GM19328 (cell line): ENCODE results near the gene ZNF35.
"Not testable (repeated sequence)": the region's sequence is repeated elsewhere in the genome, so short reads cannot be mapped to it uniquely, and the experiment has no call there.

Experiments used
- ATAC-seq: cut with Tn5 transposase; IDR thresholded peaks from one replicate; pipeline ENCODE4 v1.9.1; 2021; ENCODE audit warnings: mild to moderate bottlenecking, moderate library complexity; ENCODE audit not compliant: unreplicated experiment

Gene ZNF35

DNA sequence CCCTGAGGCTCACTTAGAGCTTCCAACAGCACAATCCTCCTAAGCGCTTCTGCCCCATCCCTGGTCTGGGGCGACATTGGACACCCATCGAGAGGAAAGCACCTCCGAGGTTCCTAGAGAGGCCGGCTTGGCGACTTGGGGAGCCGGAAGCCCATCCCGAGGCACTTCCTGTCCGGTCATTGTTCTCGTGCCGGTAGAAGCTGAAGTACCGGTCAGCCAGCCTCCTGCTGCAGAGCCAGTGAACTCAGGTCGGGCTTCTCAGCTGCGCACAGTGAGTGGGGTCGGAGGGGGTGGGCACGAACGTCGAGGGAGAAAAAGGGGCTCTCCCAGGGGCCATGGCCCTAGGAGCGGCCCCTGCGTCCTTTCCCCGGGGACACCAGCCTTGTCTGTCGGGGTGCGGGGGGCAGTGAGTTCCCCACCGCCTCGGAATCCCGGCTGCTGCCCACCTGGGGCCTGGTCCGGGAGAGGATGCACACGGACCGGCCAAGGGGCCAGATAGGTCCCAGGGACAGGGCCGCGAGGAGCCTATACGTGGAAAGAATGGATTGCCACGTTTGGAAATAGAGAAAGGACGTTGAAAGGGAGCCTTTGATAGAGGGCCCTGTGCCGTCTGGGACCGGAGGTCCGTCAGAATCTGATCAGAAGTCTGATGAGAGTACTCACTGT lies at the start of gene ZNF35:
Gene ZNF35 (plus strand): TSS at position 169 of the 666 bp plus-strand sequence. CDS start 2,336 bp downstream, outside the sequence.
- peak; percentile 95 for ATAC-seq

DNA sequence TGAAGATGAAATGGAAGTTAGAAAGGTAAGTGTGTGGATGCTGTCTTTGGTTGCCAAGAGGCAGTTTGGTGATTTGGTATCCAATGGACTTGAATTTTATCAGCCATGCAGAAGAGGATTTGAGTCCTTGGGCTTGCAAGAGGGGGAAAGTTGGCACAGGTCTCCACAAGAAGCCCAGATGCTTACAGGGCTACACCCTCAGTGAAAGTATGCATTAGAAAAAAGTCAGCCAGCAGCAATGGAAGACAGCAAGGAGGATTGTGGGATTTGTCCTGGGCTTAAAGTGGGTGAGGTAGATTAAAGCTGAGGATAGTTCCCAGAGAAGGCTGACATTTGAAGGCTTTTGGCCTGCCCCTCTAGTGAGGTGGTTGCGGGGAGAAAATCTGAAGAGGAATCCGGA lies 46.8 kb upstream of the ZNF35 start:
- ATAC-seq = no peak

- no peak for ATAC-seq
Observed at GRCh38 chr3:44612678-44613077, 35.9 kb upstream of the ZNF35 start.

DNA sequence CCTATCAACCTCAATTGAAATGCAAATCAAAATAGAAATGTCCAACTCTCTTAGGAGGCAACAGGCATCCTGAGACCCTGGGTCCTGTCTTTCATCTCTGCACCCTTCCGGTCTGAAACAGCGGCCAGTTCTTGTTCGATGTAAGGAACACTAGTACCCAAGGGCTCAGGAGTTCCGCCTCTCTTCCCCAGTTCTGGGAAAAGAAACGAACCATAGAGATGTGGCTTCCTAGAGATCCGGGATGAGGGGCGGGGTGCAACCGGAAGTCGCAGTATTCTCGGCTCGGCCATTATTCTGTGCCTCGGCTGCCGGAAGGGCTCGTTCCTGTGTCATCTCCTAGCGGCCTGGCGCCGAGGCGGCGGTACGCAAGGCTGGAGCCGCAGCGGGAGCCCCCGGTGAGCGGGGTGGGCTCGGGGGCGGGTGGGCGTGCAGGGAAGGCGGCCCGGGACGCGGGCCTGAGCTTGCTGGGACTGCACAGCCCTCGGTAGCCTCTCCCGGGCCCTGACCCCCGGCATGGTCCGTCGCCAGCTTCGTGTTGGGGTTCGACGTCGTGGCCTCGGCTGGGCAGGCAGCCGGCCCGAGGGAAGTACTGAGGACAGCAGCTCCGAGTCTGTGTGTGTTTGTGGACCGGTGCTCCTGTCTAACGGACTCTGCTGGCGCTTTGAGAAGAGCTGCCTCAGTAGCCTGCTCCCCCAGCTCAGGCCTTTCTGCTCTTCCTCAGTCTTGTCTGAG lies 23.6 kb upstream of the ZNF35 start, which contains the start of gene ZNF197:
Gene ZNF197 (plus strand): TSS at position 288 of the 732 bp plus-strand sequence. CDS start 4,119 bp downstream, outside the sequence.
- ATAC-seq = peak; percentile 97

DNA sequence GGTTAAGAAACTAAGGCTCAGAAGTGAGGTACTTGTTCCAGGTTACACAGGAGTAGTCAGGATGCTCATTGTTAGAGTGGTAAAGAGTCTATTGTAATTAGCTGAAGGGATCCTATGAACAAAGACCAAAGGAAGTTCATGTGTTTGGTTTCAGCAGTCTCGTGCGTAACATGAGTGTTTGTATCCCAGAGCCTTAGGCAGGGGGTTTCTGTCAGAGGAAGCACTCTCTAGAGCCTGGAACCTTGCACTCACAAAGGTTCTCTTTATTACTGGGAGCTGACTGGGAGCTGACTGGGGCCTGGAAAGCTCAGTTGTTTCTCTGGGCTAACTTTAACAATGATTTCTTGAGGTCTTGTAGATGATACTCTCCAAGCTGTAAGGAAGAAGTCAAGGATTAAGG lies 19.8 kb upstream of the ZNF35 start:
- ATAC-seq = no peak

- no peak for ATAC-seq
Observed at GRCh38 chr3:44632193-44632592, 16.3 kb upstream of the ZNF35 start.

GRCh38 chr3:44642337-44642736 lies 6.2 kb upstream of the ZNF35 start:
- no peak for ATAC-seq

DNA sequence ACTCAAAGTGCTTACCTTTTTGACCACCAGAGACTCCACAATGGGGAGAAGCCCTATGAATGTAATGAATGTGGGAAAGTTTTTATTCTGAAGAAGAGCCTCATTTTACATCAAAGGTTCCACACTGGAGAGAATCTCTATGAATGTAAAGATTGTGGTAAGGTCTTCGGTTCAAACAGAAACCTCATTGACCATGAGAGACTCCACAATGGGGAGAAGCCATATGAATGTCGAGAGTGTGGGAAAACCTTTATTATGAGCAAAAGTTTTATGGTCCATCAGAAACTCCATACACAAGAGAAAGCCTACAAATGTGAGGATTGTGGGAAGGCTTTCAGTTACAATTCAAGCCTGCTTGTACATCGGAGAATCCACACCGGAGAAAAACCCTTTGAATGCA lies 5.5 kb upstream of the ZNF35 start:
- ATAC-seq = no peak

GRCh38 chr3:44647771-44648170 lies 761 bp upstream of the ZNF35 start:
- no peak for ATAC-seq

DNA sequence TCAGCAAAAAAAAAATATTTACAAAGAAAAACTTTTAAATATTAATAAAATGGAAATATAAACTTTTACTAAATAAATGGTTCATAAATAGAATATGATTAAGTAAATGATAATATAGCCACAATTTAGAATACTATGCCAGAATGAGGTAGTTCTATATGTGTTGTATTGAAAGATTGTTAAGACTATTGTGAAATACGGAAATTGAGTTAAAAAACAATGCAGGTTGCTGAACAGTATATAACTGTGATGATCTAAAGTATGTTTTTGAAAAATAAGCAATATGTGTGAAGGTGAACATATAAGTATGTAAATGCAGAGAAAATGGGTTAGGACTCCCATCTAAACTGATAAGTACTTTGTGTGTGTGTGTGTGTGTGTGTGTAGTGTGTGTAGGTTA lies 1.2 kb downstream of the ZNF35 start:
- no peak for ATAC-seq

GRCh38 chr3:44654039-44654438 lies 5.5 kb downstream of the ZNF35 start:
- ATAC-seq = no peak

- no peak for ATAC-seq
Observed at GRCh38 chr3:44659015-44659414, 10.5 kb downstream of the ZNF35 start.

- ATAC-seq = no peak
Observed at GRCh38 chr3:44659434-44659833, 10.9 kb downstream of the ZNF35 start.

GRCh38 chr3:44661189-44661588 lies 12.7 kb downstream of the ZNF35 start:
- ATAC-seq = no peak

GRCh38 chr3:44665173-44665572 lies 16.6 kb downstream of the ZNF35 start:
- ATAC-seq = no peak

DNA sequence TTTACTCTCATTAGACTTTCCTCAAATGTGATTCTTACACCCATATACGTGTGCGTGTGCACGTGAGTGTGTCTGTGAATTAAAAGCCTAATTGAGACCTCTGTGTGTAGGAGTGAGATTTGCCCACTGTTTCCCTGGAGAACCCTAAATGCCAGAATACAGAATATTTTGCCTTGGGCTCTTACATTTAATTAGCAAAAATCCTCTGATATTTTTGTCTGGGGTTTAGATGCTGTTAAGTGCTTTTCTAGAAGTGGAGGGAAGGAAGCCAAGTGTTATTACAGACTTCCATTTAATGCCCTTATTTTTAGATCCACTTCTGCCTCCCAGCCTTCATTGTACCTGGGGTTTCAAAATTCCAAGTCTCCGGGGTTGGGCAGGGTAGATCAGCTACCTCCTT lies 17.8 kb downstream of the ZNF35 start:
- ATAC-seq = no peak

DNA sequence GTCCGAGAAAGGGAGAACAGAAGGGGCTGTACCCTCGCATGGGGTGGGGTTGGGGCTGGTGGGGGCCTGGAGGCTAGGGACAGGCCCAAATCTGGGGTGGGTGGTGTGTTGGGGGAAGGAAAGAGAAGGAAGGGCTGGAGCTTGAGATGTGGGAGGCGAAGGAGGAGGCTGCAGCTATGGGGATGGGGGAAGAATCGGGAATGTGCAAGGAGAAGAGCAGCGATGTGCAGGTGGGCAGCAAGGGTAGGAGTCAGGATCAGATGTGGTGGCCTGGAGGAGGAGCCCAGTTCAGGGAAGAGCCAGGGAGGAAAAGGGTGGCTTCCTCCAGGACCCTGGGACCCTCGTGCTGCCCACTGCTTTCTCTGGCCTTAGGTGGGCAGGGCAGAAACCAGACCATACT lies 21.2 kb downstream of the ZNF35 start:
- ATAC-seq = no peak

- not testable (repeated sequence) for ATAC-seq
Observed at GRCh38 chr3:44673466-44673865, 24.9 kb downstream of the ZNF35 start.

- no peak for ATAC-seq
Observed at GRCh38 chr3:44674211-44674610, 25.7 kb downstream of the ZNF35 start.

DNA sequence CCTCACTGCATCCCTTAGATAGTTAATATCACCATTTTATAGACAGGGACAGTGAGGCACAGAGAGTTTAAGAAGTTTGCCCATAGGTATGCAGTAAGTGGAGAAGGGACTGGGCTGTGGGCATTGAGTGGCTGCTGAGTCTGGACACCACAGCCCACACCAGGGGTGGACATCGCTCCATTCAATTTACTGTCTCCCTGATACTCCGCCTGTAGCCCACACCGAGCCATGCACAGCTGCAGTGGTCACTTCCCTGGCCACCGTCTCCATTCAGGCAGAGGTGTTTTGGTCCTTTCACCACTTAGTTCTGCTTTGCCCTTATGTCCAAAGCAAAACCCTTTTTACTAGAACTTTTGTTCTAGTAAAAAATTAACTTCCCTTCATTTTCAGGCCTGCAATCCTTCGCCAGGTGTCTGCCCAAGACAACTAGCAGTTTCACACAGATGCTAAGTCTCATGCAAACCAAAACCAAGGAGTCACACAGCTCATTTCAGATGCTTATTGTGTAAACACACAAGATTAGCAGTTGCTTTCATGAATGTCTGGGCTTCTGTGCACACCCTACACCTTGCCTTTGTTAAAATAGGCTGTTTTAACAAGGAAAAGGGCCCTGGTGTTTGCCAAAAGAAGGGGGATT lies 30.1 kb downstream of the ZNF35 start:
- ATAC-seq = no peak

DNA sequence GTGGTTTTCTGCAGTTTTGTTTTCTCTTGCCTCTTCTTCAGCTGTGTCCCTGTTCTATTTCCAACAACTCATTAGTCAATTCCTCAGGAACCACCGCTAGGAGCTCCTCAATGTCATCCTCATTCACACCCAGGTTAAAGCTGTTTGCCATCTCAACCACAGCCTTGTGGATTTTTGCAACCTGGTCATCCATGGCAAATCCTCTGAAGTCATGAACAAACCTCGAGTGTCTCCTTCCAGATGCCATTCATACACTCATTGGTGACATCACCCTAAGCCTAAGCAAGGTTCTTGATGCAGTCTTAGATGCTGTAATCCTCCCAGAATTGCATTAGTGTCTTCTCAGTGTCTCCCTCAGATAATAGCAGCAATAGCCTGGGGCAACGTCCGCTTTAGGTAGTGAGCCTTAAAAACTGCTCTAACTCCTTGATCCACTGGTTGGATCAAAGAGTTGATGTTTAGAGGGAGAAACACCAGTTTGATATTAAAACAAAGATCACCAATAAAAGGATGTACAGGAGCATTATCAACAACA lies 32.5 kb downstream of the ZNF35 start:
- no peak for ATAC-seq
